Astrocyte of the cerebellum (primary cell): ENCODE measurements around the gene LMTK3.

ENCODE experiments used
- DNase-seq: peaks from one replicate; pipeline ENCODE4 v3.0.0-alpha.2; 2011; ENCODE audit warnings: low read depth
- H3K4me3 ChIP-seq: 2 replicates; pipeline ENCODE4 v1.5.1; 2011; ENCODE audit warnings: mild to moderate bottlenecking, low read depth, low read length, moderate library complexity
- in situ Hi-C: cut with HindIII; loops from 2 replicates; pipeline ENCODE4 v1.10.0; 2017; ENCODE audit warnings: low sequenced_read_pairs
- TF ChIP-seq, protein P1 (sequence below): IDR thresholded peaks from 2 replicates; pipeline ENCODE4 v1.5.1; 2012; ENCODE audit warnings: low read length, low read depth, moderate library complexity, mild to moderate bottlenecking; ENCODE audit errors: missing control alignments

The LMTK3 gene

DNA sequence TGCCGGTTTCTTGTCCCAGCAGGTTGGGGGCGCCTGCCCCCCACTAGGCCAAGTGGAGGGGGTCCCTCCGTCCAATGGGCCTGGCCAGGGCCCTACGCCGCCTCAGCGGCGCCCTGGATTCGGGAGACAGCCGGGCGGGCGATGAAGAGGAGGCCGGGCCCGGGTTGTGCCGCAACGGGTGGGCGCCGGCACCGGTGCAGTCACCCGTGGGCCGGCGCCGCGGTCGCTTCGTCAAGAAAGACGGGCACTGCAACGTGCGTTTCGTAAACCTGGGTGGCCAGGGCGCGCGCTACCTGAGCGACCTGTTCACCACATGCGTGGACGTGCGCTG is 50.0 kb downstream of the LMTK3 start:
- H3K4me3 ChIP-seq, result no peak overlapping the region
- TF ChIP-seq, protein P1, sequence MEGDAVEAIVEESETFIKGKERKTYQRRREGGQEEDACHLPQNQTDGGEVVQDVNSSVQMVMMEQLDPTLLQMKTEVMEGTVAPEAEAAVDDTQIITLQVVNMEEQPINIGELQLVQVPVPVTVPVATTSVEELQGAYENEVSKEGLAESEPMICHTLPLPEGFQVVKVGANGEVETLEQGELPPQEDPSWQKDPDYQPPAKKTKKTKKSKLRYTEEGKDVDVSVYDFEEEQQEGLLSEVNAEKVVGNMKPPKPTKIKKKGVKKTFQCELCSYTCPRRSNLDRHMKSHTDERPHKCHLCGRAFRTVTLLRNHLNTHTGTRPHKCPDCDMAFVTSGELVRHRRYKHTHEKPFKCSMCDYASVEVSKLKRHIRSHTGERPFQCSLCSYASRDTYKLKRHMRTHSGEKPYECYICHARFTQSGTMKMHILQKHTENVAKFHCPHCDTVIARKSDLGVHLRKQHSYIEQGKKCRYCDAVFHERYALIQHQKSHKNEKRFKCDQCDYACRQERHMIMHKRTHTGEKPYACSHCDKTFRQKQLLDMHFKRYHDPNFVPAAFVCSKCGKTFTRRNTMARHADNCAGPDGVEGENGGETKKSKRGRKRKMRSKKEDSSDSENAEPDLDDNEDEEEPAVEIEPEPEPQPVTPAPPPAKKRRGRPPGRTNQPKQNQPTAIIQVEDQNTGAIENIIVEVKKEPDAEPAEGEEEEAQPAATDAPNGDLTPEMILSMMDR, result no peak
- no peak for DNase-seq
- in situ Hi-C loops, result no loop called here

DNA sequence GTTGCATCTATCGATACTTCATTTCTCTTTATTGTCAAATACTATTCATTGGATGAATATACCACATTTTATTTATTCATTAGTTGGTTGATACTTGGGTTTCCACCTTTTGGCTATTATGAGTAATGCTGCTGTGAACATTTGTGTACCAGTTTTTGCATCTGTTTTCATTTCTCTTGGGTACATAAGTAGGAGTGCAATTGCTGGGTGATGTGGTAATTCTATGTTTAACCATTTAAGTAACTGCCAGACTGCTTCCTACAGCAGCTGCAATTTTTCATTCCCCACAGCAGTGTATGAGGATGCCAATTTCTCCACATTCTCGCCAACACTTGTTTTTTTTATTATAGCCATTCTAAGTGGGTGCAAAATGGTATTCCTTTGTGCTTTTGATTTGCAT is 53.6 kb downstream of the LMTK3 start:
- in situ Hi-C loops, result no loop called here
- DNase-seq, result no peak
- TF ChIP-seq, protein P1, result no peak
- H3K4me3 ChIP-seq, result no peak overlapping the region

- in situ Hi-C loops, result no loop called here
- DNase-seq, result no peak
- no peak overlapping the region for H3K4me3 ChIP-seq
- TF ChIP-seq, protein P1, result no peak
These were observed 54.8 kb downstream of the LMTK3 start for GRCh38 chr19:48456864-48457263.

DNA sequence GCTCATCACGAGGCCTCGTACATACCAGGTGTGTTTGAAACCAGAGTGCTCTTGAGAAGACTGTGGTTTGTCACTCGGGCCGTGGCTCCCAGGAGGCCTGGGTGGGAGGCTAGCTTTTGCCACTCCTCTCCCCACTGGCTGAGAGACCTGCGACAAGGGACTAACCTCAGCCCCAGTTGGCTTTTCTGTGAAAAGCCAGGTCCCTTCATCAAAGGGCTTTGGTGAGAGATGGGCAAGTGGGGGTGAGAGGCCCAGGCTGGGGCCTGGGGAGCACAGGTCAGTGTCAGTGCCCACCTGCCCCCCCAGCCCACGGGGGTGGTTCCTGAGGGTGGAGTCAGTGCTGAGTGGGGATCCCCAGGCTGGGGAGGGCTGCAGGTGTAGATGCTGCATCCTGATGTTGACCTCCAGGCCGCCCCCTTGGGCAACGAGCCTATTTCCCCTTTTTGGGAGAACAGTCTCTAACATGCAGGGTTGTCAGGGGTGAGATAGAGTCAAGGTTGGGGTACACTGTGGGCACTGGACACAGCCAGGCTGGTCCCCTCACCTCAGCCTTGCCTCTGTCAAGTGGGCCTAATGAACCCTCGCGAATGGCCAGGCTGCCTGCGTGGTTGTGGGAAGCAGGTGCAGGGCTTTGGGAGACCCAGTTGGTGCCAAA is 55.6 kb downstream of the LMTK3 start:
- in situ Hi-C loops, result no loop called here
- no peak overlapping the region for H3K4me3 ChIP-seq
- DNase-seq, result no peak
- TF ChIP-seq, protein P1, result no peak

- H3K4me3 ChIP-seq, result no peak within 1 kb of the TSS
- TF ChIP-seq, protein P1, result no peak
- in situ Hi-C loops, result no loop called here
- DNase-seq, result no peak
These were observed 56.3 kb downstream of the LMTK3 start, which contains the start of gene KCNJ14 for GRCh38 chr19:48455171-48455907. KCNJ14 (plus strand) TSS chr19:48455574; CDS start chr19:48461725, 6,151 bp downstream.

DNA sequence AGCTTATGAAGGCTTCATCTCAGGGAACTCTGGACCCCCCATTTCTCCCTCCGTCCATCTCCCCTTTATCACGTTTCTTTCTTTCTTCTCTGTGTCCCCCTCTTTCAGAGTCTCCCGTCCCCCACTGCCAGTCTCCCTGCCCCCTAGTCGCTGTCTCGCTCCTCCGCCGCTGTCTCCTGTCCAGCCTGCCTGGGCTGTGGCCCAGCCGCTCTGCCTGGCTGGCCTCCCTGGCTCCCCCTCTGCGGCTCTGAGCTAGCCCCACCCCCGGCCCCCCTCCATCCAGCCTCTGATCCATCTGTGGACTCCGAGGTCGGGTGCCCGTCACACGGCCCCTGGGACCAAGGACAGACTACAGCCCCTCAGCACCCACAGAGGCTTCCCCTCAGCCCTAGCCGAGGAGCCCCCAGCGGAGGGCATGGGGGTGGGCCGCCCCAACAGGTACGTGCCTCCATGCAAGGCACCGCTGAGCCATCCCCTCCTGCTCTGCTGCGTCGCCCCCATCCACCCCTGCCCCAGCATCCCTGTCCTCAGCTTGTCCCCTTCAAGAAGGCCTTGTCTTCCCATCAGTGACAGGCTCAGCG is 57.4 kb downstream of the LMTK3 start:
- H3K4me3 ChIP-seq, result no peak overlapping the region
- no peak for DNase-seq
- in situ Hi-C loops, result no loop called here
- TF ChIP-seq, protein P1, result no peak
